Ascending aorta (tissue), 2 donors: ENCODE measurements around the gene EFNA4. TPM values are rescaled to one million over a fixed set of nuclear protein-coding genes. Genes with fewer than 3 reads are reported as not detected.

Source experiments
- DNase-seq, 2 donors: peaks; one replicate each; pipeline ENCODE4 v3.0.0-alpha.2; 2019; ENCODE audit warnings: low spot score in 2 of 2
- H3K27ac ChIP-seq, 2 donors: fragments of 200-600 bp; sonication (generic); one replicate each; pipeline ENCODE4 v1.5.1; 2016 to 2017; ENCODE audit warnings: mild to moderate bottlenecking in 1 of 2
- H3K27me3 ChIP-seq: fragments of 200-600 bp; sonication (generic); one replicate; pipeline ENCODE4 v1.5.1; 2017
- H3K36me3 ChIP-seq, 2 donors: fragments of 200-600 bp; sonication (generic); one replicate each; pipeline ENCODE4 v1.5.1; 2016
- H3K4me1 ChIP-seq, 2 donors: fragments of 200-600 bp; sonication (generic); one replicate each; pipeline ENCODE4 v1.5.1; 2016 to 2017; ENCODE audit warnings: mild to moderate bottlenecking in 1 of 2
- H3K4me3 ChIP-seq, 2 donors: fragments of 200-600 bp; sonication (generic); one replicate each; pipeline ENCODE4 v1.5.1; 2016 to 2017; ENCODE audit warnings: mild to moderate bottlenecking in 1 of 2
- H3K9me3 ChIP-seq, 2 donors: fragments of 200-600 bp; sonication (generic); one replicate each; pipeline ENCODE4 v1.5.1; 2016
- CTCF ChIP-seq, 3 experiments: fragments of 200-600 bp in 2 of 3; fragments of 450-650 bp in 1 of 3; sonication (generic) in 2 of 3; IDR thresholded peaks; one replicate each; pipeline ENCODE4 v1.5.1; 2016 to 2019; ENCODE audit warnings: antibody characterized with exemption in 3 of 3, mild to moderate bottlenecking in 1 of 3, moderate library complexity in 1 of 3
- intact Hi-C: fragments of 100-400 bp; cut with DNase I; formaldehyde crosslinking; loops from one replicate; pipeline ENCODE4 v1.15.1; 2023
- total RNA-seq: library from RNA; depleted of rRNA; stranded (reverse); fragments of >200 nt; gene quantifications from one replicate; pipeline ENCODE4 v1.1.0, GENCODE V29; 2016

Gene EFNA4
- total RNA-seq, 1 donor from 2014 or later = 11.2 TPM

GRCh38 chr1:155107309-155108264 is 44.0 kb downstream of the EFNA4 start:
- no peaks in the 10 kb centered on the region for H3K36me3 ChIP-seq
- intact Hi-C loops = no loop called here
- H3K4me3 ChIP-seq = no peak overlapping the region
- no peak for DNase-seq
- no peaks in the 10 kb centered on the region for H3K4me1 ChIP-seq
- H3K27me3 ChIP-seq = no peaks in the 10 kb centered on the region
- H3K9me3 ChIP-seq = no peaks in the 10 kb centered on the region
- TF ChIP-seq CTCF (IDR thresholded peaks at IDR 0.05) = no peak
- no peak overlapping the region for H3K27ac ChIP-seq

- DNase-seq = no peak
- no peaks in the 10 kb centered on the region for H3K27me3 ChIP-seq
- H3K27ac ChIP-seq = no peak overlapping the region
- intact Hi-C loops = no loop called here
- no peaks in the 10 kb centered on the region for H3K36me3 ChIP-seq
- H3K4me3 ChIP-seq = no peak overlapping the region
- no peak for TF ChIP-seq CTCF (IDR thresholded peaks at IDR 0.05)
- no peaks in the 10 kb centered on the region for H3K4me1 ChIP-seq
- H3K9me3 ChIP-seq = no peaks in the 10 kb centered on the region
Observed at GRCh38 chr1:155108296-155108695, 44.8 kb downstream of the EFNA4 start.

GRCh38 chr1:155110381-155110780 is 46.8 kb downstream of the EFNA4 start:
- Histone ChIP-seq H3K27me3 (no peaks in the 10 kb centered on the region), H3K9me3 (no peaks in the 10 kb centered on the region), H3K36me3 (no peaks in the 10 kb centered on the region), H3K4me3 (no peak overlapping the region), H3K4me1 (no peaks in the 10 kb centered on the region), H3K27ac (no peak overlapping the region)
- TF ChIP-seq CTCF (IDR thresholded peaks at IDR 0.05) = no peak
- intact Hi-C loops = no loop called here
- no peak for DNase-seq

- H3K9me3 ChIP-seq = no peaks in the 10 kb centered on the region
- H3K4me3 ChIP-seq = no peak overlapping the region
- intact Hi-C loops = no loop called here
- no peak for DNase-seq
- no peaks in the 10 kb centered on the region for H3K4me1 ChIP-seq
- no peaks in the 10 kb centered on the region for H3K27me3 ChIP-seq
- no peaks in the 10 kb centered on the region for H3K36me3 ChIP-seq
- no peak overlapping the region for H3K27ac ChIP-seq
- TF ChIP-seq CTCF (IDR thresholded peaks at IDR 0.05) = no peak
Observed at GRCh38 chr1:155110826-155111225, 47.3 kb downstream of the EFNA4 start.

GRCh38 chr1:155113450-155113980 is 50.0 kb downstream of the EFNA4 start:
- no peak for TF ChIP-seq CTCF (IDR thresholded peaks at IDR 0.05)
- H3K9me3 ChIP-seq = no peaks in the 10 kb centered on the region
- intact Hi-C loops = no loop called here
- H3K4me1 ChIP-seq = no peaks in the 10 kb centered on the region
- H3K27ac ChIP-seq = no peak overlapping the region
- H3K4me3 ChIP-seq = no peak overlapping the region
- no peak for DNase-seq
- no peaks in the 10 kb centered on the region for H3K27me3 ChIP-seq
- no peaks in the 10 kb centered on the region for H3K36me3 ChIP-seq
